Measurements from ENCODE around the gene FOXE1.

The FOXE1 gene

GRCh38 chr9:97889941-97890887 is 37.2 kb downstream of the FOXE1 start:
- DNase-seq (ENCODE audit: low read depth) = no peak
- peak; percentile 80 for TF ChIP-seq CTCF (conservative IDR thresholded peaks at IDR 0.05; ENCODE audit: low read depth, low read length)
- H3K4me3 ChIP-seq (ENCODE audit: low read length) = no peak overlapping the region

- no peak for TF ChIP-seq CTCF (conservative IDR thresholded peaks at IDR 0.05; ENCODE audit: low read depth, low read length)
- H3K4me3 ChIP-seq (ENCODE audit: low read length) = no peak overlapping the region
- no peak for DNase-seq (ENCODE audit: low read depth)
These were observed 38.7 kb downstream of the FOXE1 start for GRCh38 chr9:97891736-97892135.

GRCh38 chr9:97892421-97892820 is 39.4 kb downstream of the FOXE1 start:
- no peak for TF ChIP-seq CTCF (conservative IDR thresholded peaks at IDR 0.05; ENCODE audit: low read depth, low read length)

GRCh38 chr9:97895211-97895610 is 42.2 kb downstream of the FOXE1 start:
- no peak for TF ChIP-seq CTCF (conservative IDR thresholded peaks at IDR 0.05; ENCODE audit: low read depth, low read length)
- H3K4me3 ChIP-seq (ENCODE audit: low read length) = no peak overlapping the region
- no peak for DNase-seq (ENCODE audit: low read depth)

More at GRCh38 chr9:97892421-97892820, 39.4 kb downstream of the FOXE1 start:
- no peak for DNase-seq (ENCODE audit: low read depth)
- H3K4me3 ChIP-seq (ENCODE audit: low read length) = no peak overlapping the region

GRCh38 chr9:97895695-97896332 is 42.8 kb downstream of the FOXE1 start:
- no peak for DNase-seq (ENCODE audit: low read depth)
- TF ChIP-seq CTCF (conservative IDR thresholded peaks at IDR 0.05; ENCODE audit: low read depth, low read length) = no peak
- H3K4me3 ChIP-seq (ENCODE audit: low read length) = no peak overlapping the region

- TF ChIP-seq CTCF (conservative IDR thresholded peaks at IDR 0.05; ENCODE audit: low read depth, low read length) = no peak
- no peak for DNase-seq (ENCODE audit: low read depth)
- no peak overlapping the region for H3K4me3 ChIP-seq (ENCODE audit: low read length)
These were observed 47.2 kb downstream of the FOXE1 start for GRCh38 chr9:97900103-97900737.
